Activated B cell treated with CpG ODN at 0.5 μM for 24 hours (primary cell): ENCODE data around the gene SS18L1. TPM values are rescaled to one million over a fixed set of nuclear protein-coding genes. Genes with fewer than 3 reads are reported as not detected.

Source experiments
- ATAC-seq: fragments of 200-7000 bp; cut with Tn5 transposase; one replicate; pipeline ENCODE4 v1.10.0; 2021; ENCODE audit warnings: low read depth, mild to moderate bottlenecking, moderate library complexity
- CTCF ChIA-PET: fragments of 350-600 bp; sonication (Branson Sonifier 250); formaldehyde crosslinking; loops from one replicate; lab custom pipeline; 2021; ENCODE audit warnings: antibody characterized with exemption; lab: Charles Lee
- POLR2A ChIA-PET: fragments of 350-600 bp; sonication (Branson Sonifier 250); formaldehyde crosslinking; loops from one replicate; lab custom pipeline; 2021; ENCODE audit warnings: antibody characterized with exemption; lab: Charles Lee
- DNase-seq: peaks from one replicate; pipeline ENCODE4 v3.0.0; 2022
- H3K27ac Mint-ChIP-seq: one replicate; pipeline ENCODE4 v1.8.0; 2020; ENCODE audit warnings: mixed read lengths
- H3K27me3 Mint-ChIP-seq: one replicate; pipeline ENCODE4 v1.8.0; 2021; ENCODE audit warnings: mixed read lengths
- H3K36me3 Mint-ChIP-seq: one replicate; pipeline ENCODE4 v1.8.0; 2021; ENCODE audit warnings: low read depth, mixed read lengths
- H3K4me1 Mint-ChIP-seq: one replicate; pipeline ENCODE4 v1.8.0; 2021; ENCODE audit warnings: mixed read lengths
- H3K4me3 Mint-ChIP-seq: one replicate; pipeline ENCODE4 v1.8.0; 2020; ENCODE audit warnings: mild to moderate bottlenecking, mixed read lengths
- H3K9me3 Mint-ChIP-seq: one replicate; pipeline ENCODE4 v1.8.0; 2020; ENCODE audit warnings: mixed read lengths
- intact Hi-C: fragments of 100-400 bp; cut with micrococcal nuclease; formaldehyde crosslinking; loops from one replicate; pipeline ENCODE4 v1.15.1; 2024
- total RNA-seq: library from RNA; stranded (reverse); gene quantifications from 2 replicates; pipeline ENCODE4 v1.2.3, GENCODE V29; 2022
- TF ChIP-seq, protein P1 (sequence below): fragments of 200-600 bp; IDR thresholded peaks from one replicate; pipeline ENCODE4 v1.8.0; 2022; ENCODE audit warnings: antibody characterized with exemption, mild to moderate bottlenecking

SS18L1 gene
- total RNA-seq, 1 donor from 2014 or later: 9.0 TPM

DNA sequence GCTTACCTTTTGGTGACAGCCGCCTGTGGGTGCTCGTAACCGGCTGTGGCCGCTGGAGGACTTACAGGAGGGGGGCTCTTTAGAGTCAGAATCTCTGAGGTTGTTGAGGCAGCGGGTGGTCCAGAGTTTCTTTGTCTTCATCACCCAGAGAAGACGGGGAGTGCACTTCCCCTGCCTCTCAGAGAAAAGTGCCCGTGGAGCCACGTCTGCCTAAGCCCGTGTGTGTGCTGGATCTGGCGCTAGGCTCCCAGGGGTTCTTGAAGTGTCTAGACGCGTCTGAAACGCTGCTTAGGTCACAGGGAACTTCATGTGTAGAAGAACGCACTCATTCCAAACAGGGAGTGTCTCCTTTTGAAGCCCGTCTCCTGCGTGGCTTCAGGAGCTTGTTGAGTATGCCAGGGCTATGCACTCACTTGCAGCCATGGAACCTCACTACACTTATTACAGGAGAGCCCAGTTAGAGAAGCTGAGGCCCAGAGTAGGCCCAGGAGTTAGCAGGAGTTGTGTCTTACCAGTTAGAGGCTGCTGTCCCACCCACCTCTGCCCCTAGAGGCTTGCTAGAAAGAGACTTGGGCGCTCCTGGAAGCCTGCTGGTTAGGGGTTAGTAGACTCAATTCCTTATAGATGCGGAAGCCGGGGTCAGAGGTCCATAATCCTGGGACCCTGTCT, 20.0 kb upstream of the SS18L1 start:
- ChIA-PET POLR2A (interaction anchor here (1.1 to 3.0 kb wide), 4 partner anchors 9 to 57 kb away, joined by 3 to 12 read pairs (median 5); partner anchors contain the start of genes PSMA7 and SS18L1), CTCF (no interaction called here)
- H3K27me3 Mint-ChIP-seq: no peaks in the 10 kb centered on the region
- TF ChIP-seq, protein P1, sequence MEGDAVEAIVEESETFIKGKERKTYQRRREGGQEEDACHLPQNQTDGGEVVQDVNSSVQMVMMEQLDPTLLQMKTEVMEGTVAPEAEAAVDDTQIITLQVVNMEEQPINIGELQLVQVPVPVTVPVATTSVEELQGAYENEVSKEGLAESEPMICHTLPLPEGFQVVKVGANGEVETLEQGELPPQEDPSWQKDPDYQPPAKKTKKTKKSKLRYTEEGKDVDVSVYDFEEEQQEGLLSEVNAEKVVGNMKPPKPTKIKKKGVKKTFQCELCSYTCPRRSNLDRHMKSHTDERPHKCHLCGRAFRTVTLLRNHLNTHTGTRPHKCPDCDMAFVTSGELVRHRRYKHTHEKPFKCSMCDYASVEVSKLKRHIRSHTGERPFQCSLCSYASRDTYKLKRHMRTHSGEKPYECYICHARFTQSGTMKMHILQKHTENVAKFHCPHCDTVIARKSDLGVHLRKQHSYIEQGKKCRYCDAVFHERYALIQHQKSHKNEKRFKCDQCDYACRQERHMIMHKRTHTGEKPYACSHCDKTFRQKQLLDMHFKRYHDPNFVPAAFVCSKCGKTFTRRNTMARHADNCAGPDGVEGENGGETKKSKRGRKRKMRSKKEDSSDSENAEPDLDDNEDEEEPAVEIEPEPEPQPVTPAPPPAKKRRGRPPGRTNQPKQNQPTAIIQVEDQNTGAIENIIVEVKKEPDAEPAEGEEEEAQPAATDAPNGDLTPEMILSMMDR: no peak
- H3K9me3 Mint-ChIP-seq: no peaks in the 10 kb centered on the region
- H3K36me3 Mint-ChIP-seq: peaks cover 44% of the 10 kb centered on the region
- ATAC-seq (no peak), DNase-seq (no peak)
- H3K27ac Mint-ChIP-seq: peak overlapping the region; percentile 53
- peaks cover 21% of the 10 kb centered on the region for H3K4me1 Mint-ChIP-seq
- intact Hi-C loops: loop anchor here (2.0 to 5.0 kb wide), 2 partner anchors 179 to 669 kb away; partner anchors contain the start of gene ADRM1
- H3K4me3 Mint-ChIP-seq: peak overlapping the region; percentile 79

GRCh38 chr20:62126141-62126540, 17.4 kb upstream of the SS18L1 start:
- CTCF ChIA-PET: interaction anchor here (1.1 to 2.2 kb wide), 2 partner anchors 10 to 115 kb away, joined by 4 to 8 read pairs; no protein-coding TSS in a partner anchor
- H3K27ac Mint-ChIP-seq: no peak overlapping the region
- H3K9me3 Mint-ChIP-seq: no peaks in the 10 kb centered on the region
- intact Hi-C loops: no loop called here
- H3K36me3 Mint-ChIP-seq: peaks cover 66% of the 10 kb centered on the region
- peaks cover 29% of the 10 kb centered on the region for H3K4me1 Mint-ChIP-seq
- no peak for ATAC-seq
- H3K27me3 Mint-ChIP-seq: no peaks in the 10 kb centered on the region
- POLR2A ChIA-PET: interaction anchor here (1.0 to 1.1 kb wide), 2 partner anchors 10 to 16 kb away, joined by 3 to 4 read pairs; no protein-coding TSS in a partner anchor
- TF ChIP-seq, protein P1: no peak
- DNase-seq: no peak
- H3K4me3 Mint-ChIP-seq: no peak overlapping the region

DNA sequence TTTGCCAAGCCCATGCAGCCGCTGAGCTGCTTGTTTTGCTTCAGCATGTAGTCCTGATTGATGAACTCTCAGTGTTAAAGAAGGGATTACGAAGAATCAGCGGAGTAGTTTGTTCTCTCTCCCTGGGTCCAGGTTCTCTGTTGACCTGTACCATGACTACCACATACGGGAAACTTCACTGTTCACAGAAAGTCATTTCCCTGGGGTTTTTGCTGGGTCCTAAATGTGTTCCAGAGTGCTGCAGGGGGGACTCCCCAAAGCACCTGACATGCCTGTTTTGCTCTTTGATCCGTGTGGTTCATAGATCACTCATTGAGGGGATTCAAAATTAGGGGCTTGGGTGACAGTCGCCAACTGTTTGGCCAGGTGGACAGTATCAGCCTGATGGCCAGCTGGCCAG, 15.8 kb upstream of the SS18L1 start:
- ATAC-seq (no peak), DNase-seq (no peak)
- intact Hi-C loops: no loop called here
- ChIA-PET CTCF (no interaction called here), POLR2A (no interaction called here)
- H3K4me1 Mint-ChIP-seq: peaks cover 37% of the 10 kb centered on the region
- H3K27ac Mint-ChIP-seq: no peak overlapping the region
- peaks cover 80% of the 10 kb centered on the region for H3K36me3 Mint-ChIP-seq
- H3K4me3 Mint-ChIP-seq: no peak overlapping the region
- TF ChIP-seq, protein P1: no peak
- no peaks in the 10 kb centered on the region for H3K27me3 Mint-ChIP-seq
- H3K9me3 Mint-ChIP-seq: no peaks in the 10 kb centered on the region

DNA sequence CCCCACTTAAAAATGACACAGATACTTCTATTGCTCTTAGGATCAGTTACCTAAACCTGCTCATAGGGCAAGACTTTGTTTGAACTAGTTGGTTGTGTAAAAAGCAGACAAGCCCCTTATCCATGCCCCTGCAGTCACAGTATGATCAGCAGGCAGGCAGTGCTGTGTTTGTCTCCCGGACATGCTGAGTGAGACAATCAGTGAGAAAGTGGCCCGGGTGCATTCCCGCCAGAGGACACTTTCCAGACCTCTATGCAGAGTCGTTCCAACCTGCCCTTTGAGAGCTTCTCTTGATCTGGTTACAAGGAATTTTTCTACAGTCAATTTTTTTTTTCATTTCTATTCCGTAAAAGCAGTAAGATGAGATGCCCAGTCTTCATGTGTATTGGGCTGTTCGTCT, 15.1 kb upstream of the SS18L1 start:
- no peak overlapping the region for H3K27ac Mint-ChIP-seq

More for the DNA sequence above, 15.1 kb upstream of the SS18L1 start:
- DNase-seq (no peak), ATAC-seq (no peak)
- no peaks in the 10 kb centered on the region for H3K9me3 Mint-ChIP-seq
- POLR2A ChIA-PET: no interaction called here
- CTCF ChIA-PET: no interaction called here
- intact Hi-C loops: no loop called here
- H3K4me3 Mint-ChIP-seq: no peak overlapping the region
- peaks cover 32% of the 10 kb centered on the region for H3K4me1 Mint-ChIP-seq
- H3K36me3 Mint-ChIP-seq: peaks cover 87% of the 10 kb centered on the region
- H3K27me3 Mint-ChIP-seq: no peaks in the 10 kb centered on the region
- TF ChIP-seq, protein P1: no peak
